Gastroesophageal sphincter (tissue), 4 donors: Measurements from ENCODE around the gene SH3TC2. TPM values are rescaled to one million over a fixed set of nuclear protein-coding genes. Genes with fewer than 3 reads are reported as not detected.

Source experiments
- ATAC-seq: fragments of 150-250 bp; one replicate; pipeline ENCODE4 v1.9.1; 2016; ENCODE audit warnings: mild to moderate bottlenecking, moderate library complexity
- H3K27ac ChIP-seq, 4 donors: fragments of 200-600 bp; sonication (generic) in 3 of 4; 1 replicate in 3 of 4; 2 replicates in 1 of 4; pipeline ENCODE4 v1.5.1; 2016 to 2019
- H3K27me3 ChIP-seq: fragments of 200-600 bp; sonication (generic); one replicate; pipeline ENCODE4 v1.5.1; 2019
- H3K36me3 ChIP-seq, 2 donors: fragments of 200-600 bp; sonication (generic); one replicate each; pipeline ENCODE4 v1.5.1; 2019; ENCODE audit warnings: control low read depth in 1 of 2
- H3K4me1 ChIP-seq, 3 donors: fragments of 200-600 bp; sonication (generic); 1 replicate in 2 of 3; 2 replicates in 1 of 3; pipeline ENCODE4 v1.5.1; 2016 to 2019; ENCODE audit warnings: control low read depth in 2 of 3
- H3K4me3 ChIP-seq, 2 donors: fragments of 200-600 bp; sonication (generic); one replicate each; pipeline ENCODE4 v1.5.1; 2019; ENCODE audit warnings: mild to moderate bottlenecking in 1 of 2, moderate library complexity in 1 of 2
- H3K9me3 ChIP-seq, 3 donors: fragments of 200-600 bp; sonication (generic); one replicate each; pipeline ENCODE4 v1.5.1; 2017 to 2019; ENCODE audit warnings: control low read depth in 2 of 3
- EP300 ChIP-seq: sonication (generic); formaldehyde crosslinking; IDR thresholded peaks from one replicate; pipeline ENCODE4 v1.6.1; 2017; ENCODE audit warnings: antibody characterized with exemption, mild to moderate bottlenecking
- POLR2A ChIP-seq, 2 donors: fragments of 450-650 bp; IDR thresholded peaks; one replicate each; pipeline ENCODE4 v1.6.1; 2017; ENCODE audit warnings: antibody characterized with exemption in 2 of 2, mild to moderate bottlenecking in 2 of 2, moderate library complexity in 1 of 2
- POLR2AphosphoS5 ChIP-seq: sonication (generic); formaldehyde crosslinking; IDR thresholded peaks from one replicate; pipeline ENCODE4 v1.6.1; 2017; ENCODE audit warnings: antibody characterized with exemption
- WGBS, 2 donors: methylation state at CpG; one replicate each; pipeline ENCODE4 v1.1.5; 2018; ENCODE audit warnings: low coverage in 1 of 2; 5-methylcytosine and 5-hydroxymethylcytosine counted together
- total RNA-seq, 4 donors: library from RNA; depleted of rRNA; stranded (reverse); fragments of >200 nt; gene quantifications; one replicate each; pipeline ENCODE4 v1.1.0, GENCODE V29; 2016
- TF ChIP-seq, protein P1 (sequence below), 4 experiments: fragments of 200-600 bp in 2 of 4; fragments of 450-650 bp in 2 of 4; sonication (generic) in 1 of 4; IDR thresholded peaks; one replicate each; pipeline ENCODE4 v1.5.1; 2017 to 2019; ENCODE audit warnings: antibody characterized with exemption in 4 of 4, mild to moderate bottlenecking in 2 of 4, moderate library complexity in 2 of 4

SH3TC2 gene
- total RNA-seq, 4 donors from 2014 or later, result 2.3 to 5.0 (median 3.5) TPM

DNA sequence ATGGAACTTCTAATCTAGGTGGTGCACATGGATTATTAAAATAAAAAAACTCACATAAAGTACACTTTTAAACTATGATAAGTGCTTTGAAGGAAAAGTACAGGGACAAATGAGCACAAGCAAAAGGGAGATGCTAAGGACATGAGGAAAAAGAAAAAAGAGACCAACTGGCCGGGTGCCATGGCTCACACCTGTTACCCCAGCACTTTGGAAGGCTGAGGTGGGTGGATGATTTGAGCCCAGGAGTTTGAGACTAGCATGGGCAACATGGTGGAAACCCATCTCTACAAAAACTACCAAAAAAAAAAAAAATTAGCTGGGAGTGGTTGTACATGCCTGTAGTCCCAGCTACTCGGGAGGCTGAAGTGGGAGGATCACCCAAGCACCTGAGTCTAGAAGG, 67.1 kb downstream of the SH3TC2 start:
- 35 to 60% methylated on average over 2 of the region's 2 CpGs for WGBS, 2 donors
- Histone ChIP-seq H3K27me3 (peaks cover 4% of the 10 kb centered on the region), H3K9me3 (no peaks in the 10 kb centered on the region), H3K4me3 (no peak overlapping the region), H3K27ac (no peak overlapping the region), H3K36me3 (no peaks in the 10 kb centered on the region), H3K4me1 (peaks cover 0 to 9% (median 0%) of the 10 kb centered on the region in 3 donors)
- ATAC-seq, result no peak
- TF ChIP-seq EP300, result no peak
- TF ChIP-seq POLR2A (IDR thresholded peaks at IDR 0.05), result no peak
- TF ChIP-seq POLR2AphosphoS5, result no peak
- TF ChIP-seq, protein P1, sequence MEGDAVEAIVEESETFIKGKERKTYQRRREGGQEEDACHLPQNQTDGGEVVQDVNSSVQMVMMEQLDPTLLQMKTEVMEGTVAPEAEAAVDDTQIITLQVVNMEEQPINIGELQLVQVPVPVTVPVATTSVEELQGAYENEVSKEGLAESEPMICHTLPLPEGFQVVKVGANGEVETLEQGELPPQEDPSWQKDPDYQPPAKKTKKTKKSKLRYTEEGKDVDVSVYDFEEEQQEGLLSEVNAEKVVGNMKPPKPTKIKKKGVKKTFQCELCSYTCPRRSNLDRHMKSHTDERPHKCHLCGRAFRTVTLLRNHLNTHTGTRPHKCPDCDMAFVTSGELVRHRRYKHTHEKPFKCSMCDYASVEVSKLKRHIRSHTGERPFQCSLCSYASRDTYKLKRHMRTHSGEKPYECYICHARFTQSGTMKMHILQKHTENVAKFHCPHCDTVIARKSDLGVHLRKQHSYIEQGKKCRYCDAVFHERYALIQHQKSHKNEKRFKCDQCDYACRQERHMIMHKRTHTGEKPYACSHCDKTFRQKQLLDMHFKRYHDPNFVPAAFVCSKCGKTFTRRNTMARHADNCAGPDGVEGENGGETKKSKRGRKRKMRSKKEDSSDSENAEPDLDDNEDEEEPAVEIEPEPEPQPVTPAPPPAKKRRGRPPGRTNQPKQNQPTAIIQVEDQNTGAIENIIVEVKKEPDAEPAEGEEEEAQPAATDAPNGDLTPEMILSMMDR (IDR thresholded peaks at IDR 0.05), result no peak

DNA sequence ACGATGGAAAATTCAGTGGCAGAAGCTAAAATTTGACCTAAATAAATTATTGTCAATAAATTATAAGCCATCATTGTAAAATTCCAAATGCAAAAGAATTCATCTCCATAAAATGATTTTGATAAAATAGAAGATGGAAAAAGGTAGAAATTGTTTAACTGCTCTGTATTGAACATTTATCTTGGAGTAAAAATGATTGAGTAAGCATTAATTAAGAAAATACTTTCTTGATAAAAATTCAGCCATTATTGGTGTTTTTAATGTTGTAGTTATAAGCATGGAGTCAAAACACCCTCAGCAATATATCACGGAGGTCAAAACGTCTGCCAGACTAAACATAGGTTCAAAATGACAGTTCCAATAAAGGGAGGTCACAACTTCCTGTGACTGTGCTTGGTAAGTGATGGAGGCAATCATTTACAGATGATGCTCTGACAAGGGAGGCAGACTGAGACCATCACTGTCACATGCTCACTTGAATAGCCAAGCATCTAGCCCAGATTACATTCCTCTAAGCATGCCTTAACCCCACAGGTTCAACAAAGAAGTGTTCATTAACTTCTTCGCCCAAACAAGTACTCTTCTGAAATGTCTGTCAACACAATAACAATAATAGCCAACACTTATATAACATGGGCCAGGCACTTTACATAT, 69.5 kb downstream of the SH3TC2 start:
- no peaks in the 10 kb centered on the region for H3K9me3 ChIP-seq
- peaks cover 0 to 9% (median 0%) of the 10 kb centered on the region in 3 donors for H3K4me1 ChIP-seq
- no peaks in the 10 kb centered on the region for H3K36me3 ChIP-seq
- H3K27ac ChIP-seq, result no peak overlapping the region
- WGBS, 2 donors, result 58 to 75% methylated on average over 4 of the region's 4 CpGs
- H3K27me3 ChIP-seq, result peaks cover 1% of the 10 kb centered on the region
- no peak overlapping the region for H3K4me3 ChIP-seq
- no peak for ATAC-seq
- TF ChIP-seq, protein P1 (IDR thresholded peaks at IDR 0.05), result no peak
- TF ChIP-seq POLR2AphosphoS5 (no peak), POLR2A (IDR thresholded peaks at IDR 0.05) (no peak), EP300 (no peak)

DNA sequence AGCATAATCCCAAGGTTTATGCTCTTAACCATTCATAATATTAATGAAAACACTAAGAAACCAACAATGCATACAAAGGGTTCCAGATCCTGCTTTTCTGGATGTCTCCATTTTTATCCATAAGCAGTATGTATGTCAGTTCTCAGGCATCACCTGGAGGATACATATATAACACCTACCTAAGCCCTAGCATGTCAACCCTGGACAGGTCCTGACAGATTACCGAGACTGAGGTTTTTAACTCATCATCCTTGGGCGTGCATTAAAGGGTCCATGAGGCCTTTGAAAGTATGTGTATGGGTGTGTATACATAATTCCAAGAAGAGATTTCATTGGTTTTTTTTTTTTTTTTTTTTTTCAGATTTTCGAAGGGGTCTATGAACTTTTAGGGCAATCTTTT, 70.6 kb downstream of the SH3TC2 start:
- peaks cover 0 to 9% (median 0%) of the 10 kb centered on the region in 3 donors for H3K4me1 ChIP-seq
- no peak for ATAC-seq
- H3K27ac ChIP-seq, result no peak overlapping the region
- TF ChIP-seq POLR2A (IDR thresholded peaks at IDR 0.05), result no peak
- TF ChIP-seq EP300, result no peak
- no peak for TF ChIP-seq POLR2AphosphoS5
- TF ChIP-seq, protein P1 (IDR thresholded peaks at IDR 0.05), result no peak
- no peaks in the 10 kb centered on the region for H3K36me3 ChIP-seq
- no peaks in the 10 kb centered on the region for H3K9me3 ChIP-seq
- WGBS, 2 donors, result 74 to 89% methylated on average over 3 of the region's 3 CpGs
- H3K27me3 ChIP-seq, result no peaks in the 10 kb centered on the region
- no peak overlapping the region for H3K4me3 ChIP-seq

DNA sequence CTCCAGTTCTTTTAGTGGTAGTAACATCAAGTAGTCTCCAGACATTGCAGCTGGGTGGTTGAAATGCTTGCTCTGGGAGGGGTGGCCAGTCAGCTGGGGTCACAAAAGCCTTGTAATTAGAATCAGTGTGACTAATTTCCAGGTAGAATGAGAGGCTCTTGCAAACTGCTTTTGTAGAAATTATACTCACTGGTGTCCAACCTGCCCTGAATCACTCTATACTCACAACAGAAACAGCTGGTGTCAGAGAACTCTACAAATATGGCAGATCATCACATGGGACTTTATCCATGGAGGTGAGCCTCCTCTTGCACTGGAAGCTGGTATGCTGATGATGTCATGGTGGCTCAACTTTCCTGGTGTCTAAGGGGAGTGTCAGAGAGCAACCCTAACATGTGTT, 71.3 kb downstream of the SH3TC2 start:
- Histone ChIP-seq H3K9me3 (no peaks in the 10 kb centered on the region), H3K4me1 (peaks cover 0 to 8% (median 0%) of the 10 kb centered on the region in 3 donors), H3K36me3 (no peaks in the 10 kb centered on the region), H3K27ac (no peak overlapping the region), H3K27me3 (no peaks in the 10 kb centered on the region), H3K4me3 (no peak overlapping the region)
- TF ChIP-seq EP300, result no peak
- TF ChIP-seq, protein P1 (IDR thresholded peaks at IDR 0.05), result no peak
- no peak for TF ChIP-seq POLR2A (IDR thresholded peaks at IDR 0.05)
- no peak for TF ChIP-seq POLR2AphosphoS5
- no peak for ATAC-seq

DNA sequence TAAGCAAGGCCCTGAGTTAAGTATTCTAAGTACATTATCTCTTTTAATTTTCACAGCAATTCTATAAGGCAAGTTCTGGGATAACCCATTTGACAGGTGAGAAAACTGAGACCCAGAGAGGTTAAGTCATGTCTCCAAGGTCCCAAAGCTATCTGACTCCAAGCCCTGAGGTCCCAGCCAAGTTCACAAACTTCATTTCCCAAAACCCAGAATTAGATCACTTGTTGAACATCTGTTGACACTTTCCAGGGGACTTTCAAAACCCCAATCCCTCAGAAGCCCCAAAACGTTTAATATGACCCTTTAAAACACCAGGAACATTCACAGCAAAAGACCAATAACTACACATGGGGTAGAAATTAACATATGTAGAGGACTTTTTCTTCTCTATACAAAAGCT, 72.0 kb downstream of the SH3TC2 start:
- Histone ChIP-seq H3K27me3 (no peaks in the 10 kb centered on the region), H3K4me3 (no peak overlapping the region), H3K4me1 (peaks cover 0 to under 1% (median 0%) of the 10 kb centered on the region in 3 donors), H3K27ac (no peak overlapping the region), H3K9me3 (no peaks in the 10 kb centered on the region), H3K36me3 (no peaks in the 10 kb centered on the region)
- no peak for ATAC-seq
- TF ChIP-seq, protein P1 (IDR thresholded peaks at IDR 0.05), result no peak
- TF ChIP-seq POLR2A (IDR thresholded peaks at IDR 0.05) (no peak), EP300 (no peak), POLR2AphosphoS5 (no peak)
- WGBS, 2 donors, result 18% methylated on average over 1 of the region's 1 CpG; no CpG with 5 or more reads in 1 of the 2 donors
